ENCODE data around the gene CAPZA2. TPM values are rescaled to one million over a fixed set of nuclear protein-coding genes. Genes with fewer than 3 reads are reported as not detected.
A peak's percentile ranks its signal among the peaks of the same experiment; 100 is the strongest.

Gene CAPZA2
- total and polyA plus RNA-seq, 9 of the 15 experiments (the other 6 are each of a cell fraction or from before 2014, with no cell fraction given): 67.0 to 524 (median 176) TPM

GRCh38 chr7:116953372-116953905, 91.1 kb downstream of the CAPZA2 start, which contains the start of gene ST7 (continued):
- TF ChIP-seq DMBX1 (CRISPR knock-in tag; IDR thresholded peaks at IDR 0.05; ENCODE audit: borderline replicate concordance): peak; percentile 91
- TF ChIP-seq KAT2B (IDR thresholded peaks at IDR 0.05; ENCODE audit: low read depth, low read length): no peak
- TF ChIP-seq, protein P1, sequence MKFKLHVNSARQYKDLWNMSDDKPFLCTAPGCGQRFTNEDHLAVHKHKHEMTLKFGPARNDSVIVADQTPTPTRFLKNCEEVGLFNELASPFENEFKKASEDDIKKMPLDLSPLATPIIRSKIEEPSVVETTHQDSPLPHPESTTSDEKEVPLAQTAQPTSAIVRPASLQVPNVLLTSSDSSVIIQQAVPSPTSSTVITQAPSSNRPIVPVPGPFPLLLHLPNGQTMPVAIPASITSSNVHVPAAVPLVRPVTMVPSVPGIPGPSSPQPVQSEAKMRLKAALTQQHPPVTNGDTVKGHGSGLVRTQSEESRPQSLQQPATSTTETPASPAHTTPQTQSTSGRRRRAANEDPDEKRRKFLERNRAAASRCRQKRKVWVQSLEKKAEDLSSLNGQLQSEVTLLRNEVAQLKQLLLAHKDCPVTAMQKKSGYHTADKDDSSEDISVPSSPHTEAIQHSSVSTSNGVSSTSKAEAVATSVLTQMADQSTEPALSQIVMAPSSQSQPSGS (CRISPR knock-in tag; IDR thresholded peaks at IDR 0.05): no peak
- no peak for TF ChIP-seq SLC30A9 (CRISPR knock-in tag; IDR thresholded peaks at IDR 0.05)
- no peak for TF ChIP-seq ZNF717 (CRISPR knock-in tag; IDR thresholded peaks at IDR 0.05)
- no peak for TF ChIP-seq TCF7 (IDR thresholded peaks at IDR 0.05; ENCODE audit: borderline replicate concordance)
- TF ChIP-seq YBX1 (IDR thresholded peaks at IDR 0.05): no peak
- TF ChIP-seq POU5F1 (IDR thresholded peaks at IDR 0.05; ENCODE audit: borderline replicate concordance, low read depth, low read length, partially characterized antibody): no peak
- TF ChIP-seq TEAD4 (IDR thresholded peaks at IDR 0.05; ENCODE audit: low read length): no peak
- no peak for TF ChIP-seq TEAD4 (CRISPR knock-in tag; IDR thresholded peaks at IDR 0.05; ENCODE audit: borderline replicate concordance)
- TF ChIP-seq KLF6 (CRISPR knock-in tag; IDR thresholded peaks at IDR 0.05; ENCODE audit: borderline replicate concordance): no peak
- TF ChIP-seq STAT6 (CRISPR knock-in tag; IDR thresholded peaks at IDR 0.05): no peak
- no peak for TF ChIP-seq MCM7 (IDR thresholded peaks at IDR 0.05)
- TF ChIP-seq, protein P2, sequence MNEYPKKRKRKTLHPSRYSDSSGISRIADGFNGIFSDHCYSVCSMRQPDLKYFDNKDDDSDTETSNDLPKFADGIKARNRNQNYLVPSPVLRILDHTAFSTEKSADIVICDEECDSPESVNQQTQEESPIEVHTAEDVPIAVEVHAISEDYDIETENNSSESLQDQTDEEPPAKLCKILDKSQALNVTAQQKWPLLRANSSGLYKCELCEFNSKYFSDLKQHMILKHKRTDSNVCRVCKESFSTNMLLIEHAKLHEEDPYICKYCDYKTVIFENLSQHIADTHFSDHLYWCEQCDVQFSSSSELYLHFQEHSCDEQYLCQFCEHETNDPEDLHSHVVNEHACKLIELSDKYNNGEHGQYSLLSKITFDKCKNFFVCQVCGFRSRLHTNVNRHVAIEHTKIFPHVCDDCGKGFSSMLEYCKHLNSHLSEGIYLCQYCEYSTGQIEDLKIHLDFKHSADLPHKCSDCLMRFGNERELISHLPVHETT (CRISPR knock-in tag; conservative IDR thresholded peaks at IDR 0.05 in 1 of 2, IDR thresholded peaks at IDR 0.05 in 1 of 2): peak in 1 of 2 experiments; percentile 97; a peak in 2 of 4 replicates
- peak in 1 of 2 experiments; percentile 83; a peak in 2 of 4 replicates for TF ChIP-seq FOXK2 (conservative IDR thresholded peaks at IDR 0.05 in 1 of 2, IDR thresholded peaks at IDR 0.05 in 1 of 2; ENCODE audit: low read depth in 2 of 2)
- TF ChIP-seq HEY1 (CRISPR knock-in tag; IDR thresholded peaks at IDR 0.05; ENCODE audit: borderline replicate concordance): no peak
- TF ChIP-seq, protein P3, sequence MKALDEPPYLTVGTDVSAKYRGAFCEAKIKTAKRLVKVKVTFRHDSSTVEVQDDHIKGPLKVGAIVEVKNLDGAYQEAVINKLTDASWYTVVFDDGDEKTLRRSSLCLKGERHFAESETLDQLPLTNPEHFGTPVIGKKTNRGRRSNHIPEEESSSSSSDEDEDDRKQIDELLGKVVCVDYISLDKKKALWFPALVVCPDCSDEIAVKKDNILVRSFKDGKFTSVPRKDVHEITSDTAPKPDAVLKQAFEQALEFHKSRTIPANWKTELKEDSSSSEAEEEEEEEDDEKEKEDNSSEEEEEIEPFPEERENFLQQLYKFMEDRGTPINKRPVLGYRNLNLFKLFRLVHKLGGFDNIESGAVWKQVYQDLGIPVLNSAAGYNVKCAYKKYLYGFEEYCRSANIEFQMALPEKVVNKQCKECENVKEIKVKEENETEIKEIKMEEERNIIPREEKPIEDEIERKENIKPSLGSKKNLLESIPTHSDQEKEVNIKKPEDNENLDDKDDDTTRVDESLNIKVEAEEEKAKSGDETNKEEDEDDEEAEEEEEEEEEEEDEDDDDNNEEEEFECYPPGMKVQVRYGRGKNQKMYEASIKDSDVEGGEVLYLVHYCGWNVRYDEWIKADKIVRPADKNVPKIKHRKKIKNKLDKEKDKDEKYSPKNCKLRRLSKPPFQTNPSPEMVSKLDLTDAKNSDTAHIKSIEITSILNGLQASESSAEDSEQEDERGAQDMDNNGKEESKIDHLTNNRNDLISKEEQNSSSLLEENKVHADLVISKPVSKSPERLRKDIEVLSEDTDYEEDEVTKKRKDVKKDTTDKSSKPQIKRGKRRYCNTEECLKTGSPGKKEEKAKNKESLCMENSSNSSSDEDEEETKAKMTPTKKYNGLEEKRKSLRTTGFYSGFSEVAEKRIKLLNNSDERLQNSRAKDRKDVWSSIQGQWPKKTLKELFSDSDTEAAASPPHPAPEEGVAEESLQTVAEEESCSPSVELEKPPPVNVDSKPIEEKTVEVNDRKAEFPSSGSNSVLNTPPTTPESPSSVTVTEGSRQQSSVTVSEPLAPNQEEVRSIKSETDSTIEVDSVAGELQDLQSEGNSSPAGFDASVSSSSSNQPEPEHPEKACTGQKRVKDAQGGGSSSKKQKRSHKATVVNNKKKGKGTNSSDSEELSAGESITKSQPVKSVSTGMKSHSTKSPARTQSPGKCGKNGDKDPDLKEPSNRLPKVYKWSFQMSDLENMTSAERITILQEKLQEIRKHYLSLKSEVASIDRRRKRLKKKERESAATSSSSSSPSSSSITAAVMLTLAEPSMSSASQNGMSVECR (CRISPR knock-in tag; IDR thresholded peaks at IDR 0.05): peak; percentile 47; the same call in 1 of the 2 replicates
- TF ChIP-seq ETS2 (tag; IDR thresholded peaks at IDR 0.05; ENCODE audit: borderline replicate concordance, poor library complexity, severe bottlenecking): no peak

Measured in K562 (cell line).